ENCODE data around the gene NHSL2.

NHSL2 gene

GRCh38 chrX:72080150-72080549 is 169.5 kb downstream of the NHSL2 start:
- no peak for TF ChIP-seq CTCF (IDR thresholded peaks at IDR 0.05; ENCODE audit: low read depth, low read length)
- TF ChIP-seq EZH2phosphoT487 (IDR thresholded peaks at IDR 0.05; ENCODE audit: low read depth), result no peak
- H3K4me1 ChIP-seq (ENCODE audit: low read length), result no peaks in the 10 kb centered on the region
- H3K79me2 ChIP-seq (ENCODE audit: low read length), result no peaks in the 10 kb centered on the region
- no peak overlapping the region for H3K9ac ChIP-seq (ENCODE audit: low read length)
- H3K27me3 ChIP-seq (ENCODE audit: low read depth, low read length), result no peaks in the 10 kb centered on the region
- H3K36me3 ChIP-seq (replicated peaks; ENCODE audit: low read depth, low read length), result no peaks in the 10 kb centered on the region
- H3K4me3 ChIP-seq (ENCODE audit: low read length), result no peak overlapping the region
- no peak overlapping the region for H3K4me2 ChIP-seq (ENCODE audit: low read length)
- H4K20me1 ChIP-seq (ENCODE audit: insufficient read depth, low read length), result no peaks in the 10 kb centered on the region
- no peaks in the 10 kb centered on the region for H3K9me3 ChIP-seq (ENCODE audit: insufficient read depth, low read length)
- H3K27ac ChIP-seq (ENCODE audit: low read length), result no peak overlapping the region
- no peak overlapping the region for H2AFZ ChIP-seq (ENCODE audit: low read depth, low read length)

GRCh38 chrX:72080800-72081199 is 170.2 kb downstream of the NHSL2 start:
- H3K9me3 ChIP-seq (ENCODE audit: insufficient read depth, low read length), result no peaks in the 10 kb centered on the region
- no peak overlapping the region for H3K4me3 ChIP-seq (ENCODE audit: low read length)
- H3K79me2 ChIP-seq (ENCODE audit: low read length), result no peaks in the 10 kb centered on the region
- H3K4me2 ChIP-seq (ENCODE audit: low read length), result no peak overlapping the region
- H3K36me3 ChIP-seq (replicated peaks; ENCODE audit: low read depth, low read length), result no peaks in the 10 kb centered on the region
- no peak overlapping the region for H3K27ac ChIP-seq (ENCODE audit: low read length)
- H3K9ac ChIP-seq (ENCODE audit: low read length), result no peak overlapping the region
- H3K27me3 ChIP-seq (ENCODE audit: low read depth, low read length), result no peaks in the 10 kb centered on the region
- H2AFZ ChIP-seq (ENCODE audit: low read depth, low read length), result no peak overlapping the region
- H4K20me1 ChIP-seq (ENCODE audit: insufficient read depth, low read length), result no peaks in the 10 kb centered on the region
- H3K4me1 ChIP-seq (ENCODE audit: low read length), result no peaks in the 10 kb centered on the region
- TF ChIP-seq EZH2phosphoT487 (IDR thresholded peaks at IDR 0.05; ENCODE audit: low read depth) (no peak), CTCF (IDR thresholded peaks at IDR 0.05; ENCODE audit: low read depth, low read length) (no peak)

DNA sequence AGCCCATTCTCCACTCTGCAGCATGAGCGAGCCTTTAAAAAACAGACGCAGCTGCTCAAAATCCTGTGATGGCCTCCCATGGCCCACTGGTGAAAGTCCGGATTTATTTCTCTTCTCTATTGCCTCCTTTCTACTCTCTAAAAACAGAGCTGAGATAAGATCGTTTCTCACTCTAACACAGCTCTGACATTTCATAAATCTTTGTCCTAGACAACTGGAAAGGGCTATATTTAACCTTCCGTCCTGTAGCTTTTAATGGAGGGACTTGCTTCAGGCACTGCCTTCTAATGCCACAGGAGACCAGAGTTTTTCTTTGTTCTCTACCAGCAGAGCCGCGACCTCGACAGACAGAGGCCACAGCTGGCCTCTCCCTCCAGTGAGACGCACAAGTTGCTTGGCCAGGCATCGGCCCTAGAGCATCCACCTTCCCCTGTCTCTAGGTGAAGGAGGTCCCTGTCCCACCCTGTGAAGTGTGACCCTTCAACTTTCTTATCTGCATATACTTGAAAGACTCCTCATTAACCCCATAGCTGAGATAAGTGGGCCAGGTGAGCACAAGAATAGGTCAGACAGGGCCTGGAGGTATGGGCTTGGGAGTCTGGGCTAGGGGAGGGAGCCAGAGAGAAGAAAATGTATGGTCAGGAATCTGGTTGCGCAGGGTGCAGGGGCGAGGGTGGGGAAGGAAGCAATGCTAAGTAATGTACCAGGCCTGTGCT is 171.1 kb downstream of the NHSL2 start:
- Histone ChIP-seq H3K27ac (ENCODE audit: low read length) (no peak overlapping the region), H3K36me3 (replicated peaks; ENCODE audit: low read depth, low read length) (no peaks in the 10 kb centered on the region), H2AFZ (ENCODE audit: low read depth, low read length) (no peak overlapping the region), H3K4me3 (ENCODE audit: low read length) (no peak overlapping the region), H4K20me1 (ENCODE audit: insufficient read depth, low read length) (no peaks in the 10 kb centered on the region), H3K9me3 (ENCODE audit: insufficient read depth, low read length) (no peaks in the 10 kb centered on the region), H3K27me3 (ENCODE audit: low read depth, low read length) (no peaks in the 10 kb centered on the region), H3K4me1 (ENCODE audit: low read length) (no peaks in the 10 kb centered on the region), H3K9ac (ENCODE audit: low read length) (no peak overlapping the region), H3K79me2 (ENCODE audit: low read length) (no peaks in the 10 kb centered on the region), H3K4me2 (ENCODE audit: low read length) (no peak overlapping the region)
- no peak for TF ChIP-seq CTCF (IDR thresholded peaks at IDR 0.05; ENCODE audit: low read depth, low read length)
- no peak for TF ChIP-seq EZH2phosphoT487 (IDR thresholded peaks at IDR 0.05; ENCODE audit: low read depth)

- H3K4me1 ChIP-seq (ENCODE audit: low read length), result no peaks in the 10 kb centered on the region
- H3K4me2 ChIP-seq (ENCODE audit: low read length), result no peak overlapping the region
These were observed 172.6 kb downstream of the NHSL2 start for GRCh38 chrX:72083291-72083690.

More at GRCh38 chrX:72083291-72083690, 172.6 kb downstream of the NHSL2 start:
- H4K20me1 ChIP-seq (ENCODE audit: insufficient read depth, low read length), result no peaks in the 10 kb centered on the region
- H3K9ac ChIP-seq (ENCODE audit: low read length), result no peak overlapping the region
- H3K36me3 ChIP-seq (replicated peaks; ENCODE audit: low read depth, low read length), result no peaks in the 10 kb centered on the region
- H3K79me2 ChIP-seq (ENCODE audit: low read length), result no peaks in the 10 kb centered on the region
- H3K27me3 ChIP-seq (ENCODE audit: low read depth, low read length), result no peaks in the 10 kb centered on the region
- H2AFZ ChIP-seq (ENCODE audit: low read depth, low read length), result no peak overlapping the region
- H3K9me3 ChIP-seq (ENCODE audit: insufficient read depth, low read length), result no peaks in the 10 kb centered on the region
- H3K4me3 ChIP-seq (ENCODE audit: low read length), result no peak overlapping the region
- no peak for TF ChIP-seq CTCF (IDR thresholded peaks at IDR 0.05; ENCODE audit: low read depth, low read length)
- TF ChIP-seq EZH2phosphoT487 (IDR thresholded peaks at IDR 0.05; ENCODE audit: low read depth), result no peak
- H3K27ac ChIP-seq (ENCODE audit: low read length), result no peak overlapping the region
